HepG2 (cell line): Measurements from ENCODE around the gene HKDC1. TPM values are rescaled to one million over a fixed set of nuclear protein-coding genes. Genes with fewer than 3 reads are reported as not detected.

ENCODE experiments used
- ATAC-seq: fragments of 200-7000 bp; cut with Tn5 transposase; 3 replicates; pipeline ENCODE4 v1.9.1; 2020; ENCODE audit warnings: mild to moderate bottlenecking, moderate library complexity
- BruUV-seq: library from RNA; stranded (reverse); fragments of 400-500 nt; replicated peaks from 2 replicates; lab custom pipeline; 2021; lab: Mats Ljungman, UMichigan
- CTCF ChIA-PET: fragments of 300-600 bp; formaldehyde crosslinking; extraction: SDS; loops from one replicate; lab custom pipeline; 2021; ENCODE audit warnings: low total read pairs, inconsistent platforms, low intra/inter-chr PET ratio; lab: Yijun Ruan, JAX
- POLR2A ChIA-PET: fragments of 350-600 bp; sonication (Branson Sonifier 250); formaldehyde crosslinking; loops from one replicate; lab custom pipeline; 2020; ENCODE audit warnings: antibody characterized with exemption, inconsistent platforms; lab: Yijun Ruan, JAX
- DNase-seq: peaks from one replicate; pipeline ENCODE4 v3.0.0-alpha.2; 2015; ENCODE audit warnings: low spot score
- FAIRE-seq: peaks from 3 replicates; lab custom pipeline; 2011; peaks lifted over from hg19 to GRCh38; lab: Jason Lieb, UNC
- H2AFZ ChIP-seq: one replicate; pipeline ENCODE4 v1.6.1; 2011; ENCODE audit warnings: low read length, inconsistent platforms
- H3K27ac ChIP-seq: fragments of 300-600 bp; 3 replicates; pipeline ENCODE4 v1.8.0; 2011; ENCODE audit warnings: mixed run types, mild to moderate bottlenecking, mixed read lengths, low read length, inconsistent platforms; ENCODE audit not compliant: insufficient read depth; ENCODE audit errors: extremely low read length
- H3K27me3 ChIP-seq, 2 experiments: fragments of 200-600 bp in 1 of 2; 2 replicates in 1 of 2; 3 replicates in 1 of 2; pipeline versions ENCODE4 v1.6.0 to v1.8.0; 2011; ENCODE audit warnings: low read length in 2 of 2, mild to moderate bottlenecking in 2 of 2, moderate library complexity in 2 of 2, inconsistent platforms in 1 of 2; ENCODE audit not compliant: insufficient read depth in 2 of 2, control insufficient read depth in 1 of 2
- H3K36me3 ChIP-seq, 2 experiments: fragments of 200-600 bp in 1 of 2; replicated peaks in 1 of 2; 2 replicates in 1 of 2; 3 replicates in 1 of 2; pipeline versions ENCODE4 v1.5.1 to v1.8.0; 2011; ENCODE audit warnings: low read length in 2 of 2, inconsistent platforms in 1 of 2; ENCODE audit not compliant: insufficient read depth in 2 of 2, control insufficient read depth in 1 of 2
- H3K4me1 ChIP-seq: 2 replicates; pipeline ENCODE4 v1.5.1; 2012; ENCODE audit warnings: low read length, inconsistent platforms; ENCODE audit not compliant: insufficient read depth
- H3K4me2 ChIP-seq: 2 replicates; pipeline ENCODE4 v1.6.0; 2011; ENCODE audit warnings: low read depth, low read length, inconsistent platforms
- H3K4me3 ChIP-seq, 3 experiments: fragments of 200-600 bp in 1 of 3; sonication (generic), shearing (Covaris generic) in 1 of 3; replicated peaks in 1 of 3; 2 replicates each; pipeline ENCODE4 v1.5.1; 2011 to 2016; ENCODE audit warnings: low read length in 3 of 3, inconsistent platforms in 2 of 3, low read depth in 2 of 3, mild to moderate bottlenecking in 2 of 3, control low read depth in 1 of 3, mixed read lengths in 1 of 3; ENCODE audit not compliant: insufficient read depth in 1 of 3
- H3K79me2 ChIP-seq: one replicate; pipeline ENCODE4 v1.6.1; 2011; ENCODE audit warnings: low read length, inconsistent platforms; ENCODE audit not compliant: insufficient read depth
- H3K9ac ChIP-seq: 2 replicates; pipeline ENCODE4 v1.6.0; 2011; ENCODE audit warnings: mild to moderate bottlenecking, low read depth, low read length, inconsistent platforms; ENCODE audit not compliant: insufficient read depth
- H3K9me3 ChIP-seq: 2 replicates; pipeline ENCODE4 v1.5.1; 2012; ENCODE audit warnings: mild to moderate bottlenecking, low read length
- H4K20me1 ChIP-seq: 2 replicates; pipeline ENCODE4 v1.6.0; 2011; ENCODE audit warnings: inconsistent platforms, mild to moderate bottlenecking, low read length, moderate library complexity; ENCODE audit not compliant: insufficient read depth
- ARHGAP35 ChIP-seq: sonication (generic); formaldehyde crosslinking; IDR thresholded peaks from 2 replicates; pipeline ENCODE4 v1.9.0; 2022; ENCODE audit warnings: mild to moderate bottlenecking, inconsistent platforms, moderate library complexity, missing genetic modification reagents, borderline replicate concordance
- CEBPB ChIP-seq: IDR thresholded peaks from 2 replicates; pipeline ENCODE4 v1.6.1; 2011; ENCODE audit warnings: low read depth, low read length, improper control_type of control experiment, borderline replicate concordance
- CREB1 ChIP-seq, 2 experiments: fragments of 450-650 bp in 1 of 2; IDR thresholded peaks; 2 replicates each; pipeline ENCODE4 v1.6.1; 2016 to 2017; ENCODE audit warnings: control low read depth in 1 of 2, mild to moderate bottlenecking in 1 of 2, missing compliant biosample characterization in 1 of 2, missing genetic modification characterization in 1 of 2
- RELA ChIP-seq: sonication (generic); formaldehyde crosslinking; IDR thresholded peaks from 2 replicates; pipeline ENCODE4 v1.4.0; 2020; ENCODE audit warnings: missing genetic modification reagents
- ZMYM4 ChIP-seq: sonication (generic); formaldehyde crosslinking; IDR thresholded peaks from 2 replicates; pipeline ENCODE4 v1.8.1; 2023; ENCODE audit warnings: mild to moderate bottlenecking, missing genetic modification reagents
- ZNF616 ChIP-seq: sonication (generic); formaldehyde crosslinking; IDR thresholded peaks from 2 replicates; pipeline ENCODE4 v1.5.0; 2020; ENCODE audit warnings: low read depth, mild to moderate bottlenecking, missing genetic modification reagents
- WGBS: methylation state at CpG from one replicate; pipeline ENCODE4 v1.1.6; 2017; ENCODE audit warnings: low lambda C conversion rate; 5-methylcytosine and 5-hydroxymethylcytosine counted together
- in situ Hi-C: cut with HindIII; loops from 2 replicates; pipeline ENCODE4 v1.10.0; 2017; ENCODE audit warnings: low pct_unique_long_range_greater_than_20kb; ENCODE audit not compliant: extremely low pct_ligation_motif_present
- intact Hi-C: fragments of 100-400 bp; cut with micrococcal nuclease; formaldehyde crosslinking; loops from one replicate; pipeline ENCODE4 v1.10.0; 2022; ENCODE audit not compliant: unreplicated experiment
- polyA plus RNA-seq, 8 experiments: library from polyadenylated mRNA; depleted of rRNA in 3 of 8; stranded (reverse) in 7 of 8; unstranded in 1 of 8; fragments of >200 nt; fragmentation: Illumina TruSeq in 4 of 8; extraction: Trizol in 4 of 8; gene quantifications; 2 replicates each; pipeline versions ENCODE4 v1.2.1 to v1.2.3, GENCODE V29; 2011 to 2016; ENCODE audit warnings: low read depth in 4 of 8, missing spikeins in 1 of 8, mixed read lengths in 1 of 8; ENCODE audit not compliant: insufficient read depth in 1 of 8
- total RNA-seq, 5 experiments: library from RNA; depleted of rRNA; stranded (reverse); fragments of >200 nt; fragmentation: Illumina TruSeq; extraction: Trizol; gene quantifications; 2 replicates each; pipeline ENCODE4 v1.2.3, GENCODE V29; 2016; ENCODE audit warnings: low read depth in 1 of 5
- TF ChIP-seq, protein P1 (sequence below): fragments of 450-650 bp; IDR thresholded peaks from 2 replicates; pipeline ENCODE4 v1.6.1; 2017; ENCODE audit warnings: mild to moderate bottlenecking
- TF ChIP-seq, protein P2 (sequence below): sonication (generic); formaldehyde crosslinking; IDR thresholded peaks from 2 replicates; pipeline ENCODE4 v1.4.0; 2020; ENCODE audit warnings: missing genetic modification reagents
- TF ChIP-seq, protein P3 (sequence below): sonication (generic); formaldehyde crosslinking; IDR thresholded peaks from 2 replicates; pipeline ENCODE4 v1.8.1; 2023; ENCODE audit warnings: mild to moderate bottlenecking, missing genetic modification reagents
- TF ChIP-seq, protein P4 (sequence below): sonication (generic); formaldehyde crosslinking; IDR thresholded peaks from 2 replicates; pipeline ENCODE4 v1.8.1; 2023; ENCODE audit warnings: missing genetic modification reagents, mild to moderate bottlenecking, borderline replicate concordance
- TF ChIP-seq, protein P5 (sequence below): sonication (generic); formaldehyde crosslinking; IDR thresholded peaks from 2 replicates; pipeline ENCODE4 v1.5.0; 2020; ENCODE audit warnings: missing genetic modification reagents, mild to moderate bottlenecking, borderline replicate concordance

HKDC1 gene
- total and polyA plus RNA-seq, 2 of the 13 experiments (the other 11 are each of a cell fraction or from before 2014, with no cell fraction given): 8.1 to 12.4 TPM

DNA sequence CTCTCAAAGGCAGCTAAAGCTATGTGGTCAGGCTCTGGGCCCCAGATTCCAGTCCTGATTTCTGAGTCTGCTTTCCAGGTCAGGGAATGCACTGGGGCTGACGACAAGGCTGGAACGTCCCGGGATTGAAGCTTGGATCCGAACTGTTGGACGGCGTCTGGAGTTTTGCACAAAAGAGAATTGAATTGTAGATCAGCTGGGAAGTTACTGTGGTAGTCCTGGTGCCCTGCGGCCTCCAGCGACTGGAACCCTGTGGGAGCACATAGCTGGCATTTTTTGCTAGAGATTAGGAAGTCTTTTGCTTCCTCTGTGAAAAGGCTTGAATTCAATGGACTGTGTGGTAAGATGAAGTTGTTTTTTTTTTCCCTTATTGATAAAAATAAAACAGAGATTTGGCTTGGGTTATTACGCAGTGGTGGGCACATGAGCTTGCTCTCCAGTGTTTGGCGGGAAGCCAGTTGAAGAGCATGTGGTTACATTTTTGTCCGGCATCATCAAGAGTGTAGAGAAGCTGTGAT, 58.4 kb downstream of the HKDC1 start, which contains the start of gene HK1:
Gene HK1 (plus strand): TSS at position 51 of the 518 bp plus-strand sequence.
- Histone ChIP-seq H3K9me3 (no peaks in the 10 kb centered on the region), H4K20me1 (no peaks in the 10 kb centered on the region), H3K36me3 (no peaks in the 10 kb centered on the region), H2AFZ (no peak within 1 kb of the TSS), H3K27ac (no peak within 1 kb of the TSS), H3K9ac (no peak within 1 kb of the TSS), H3K79me2 (no peaks in the 10 kb centered on the region), H3K4me3 (no peak within 1 kb of the TSS), H3K4me1 (peaks cover 11% of the 10 kb centered on the region), H3K27me3 (no peaks in the 10 kb centered on the region), H3K4me2 (no peak within 1 kb of the TSS)
- no TSS peak for BruUV-seq
- ATAC-seq (no peak), FAIRE-seq (no peak), DNase-seq (no peak)
- 65% methylated on average over 11 of the region's 11 CpGs for WGBS
- in situ Hi-C loops: no loop called here
- intact Hi-C loops: no loop called here
- ChIA-PET POLR2A (no interaction called here), CTCF (no interaction called here)
- TF ChIP-seq, protein P1, sequence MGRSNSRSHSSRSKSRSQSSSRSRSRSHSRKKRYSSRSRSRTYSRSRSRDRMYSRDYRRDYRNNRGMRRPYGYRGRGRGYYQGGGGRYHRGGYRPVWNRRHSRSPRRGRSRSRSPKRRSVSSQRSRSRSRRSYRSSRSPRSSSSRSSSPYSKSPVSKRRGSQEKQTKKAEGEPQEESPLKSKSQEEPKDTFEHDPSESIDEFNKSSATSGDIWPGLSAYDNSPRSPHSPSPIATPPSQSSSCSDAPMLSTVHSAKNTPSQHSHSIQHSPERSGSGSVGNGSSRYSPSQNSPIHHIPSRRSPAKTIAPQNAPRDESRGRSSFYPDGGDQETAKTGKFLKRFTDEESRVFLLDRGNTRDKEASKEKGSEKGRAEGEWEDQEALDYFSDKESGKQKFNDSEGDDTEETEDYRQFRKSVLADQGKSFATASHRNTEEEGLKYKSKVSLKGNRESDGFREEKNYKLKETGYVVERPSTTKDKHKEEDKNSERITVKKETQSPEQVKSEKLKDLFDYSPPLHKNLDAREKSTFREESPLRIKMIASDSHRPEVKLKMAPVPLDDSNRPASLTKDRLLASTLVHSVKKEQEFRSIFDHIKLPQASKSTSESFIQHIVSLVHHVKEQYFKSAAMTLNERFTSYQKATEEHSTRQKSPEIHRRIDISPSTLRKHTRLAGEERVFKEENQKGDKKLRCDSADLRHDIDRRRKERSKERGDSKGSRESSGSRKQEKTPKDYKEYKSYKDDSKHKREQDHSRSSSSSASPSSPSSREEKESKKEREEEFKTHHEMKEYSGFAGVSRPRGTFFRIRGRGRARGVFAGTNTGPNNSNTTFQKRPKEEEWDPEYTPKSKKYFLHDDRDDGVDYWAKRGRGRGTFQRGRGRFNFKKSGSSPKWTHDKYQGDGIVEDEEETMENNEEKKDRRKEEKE: no peak
- TF ChIP-seq ZMYM4 (CRISPR knock-in tag) (no peak), CEBPB (no peak), ARHGAP35 (CRISPR knock-in tag) (no peak), CREB1 (IDR thresholded peaks at IDR 0.05) (no peak), CREB1 (CRISPR knock-in tag; IDR thresholded peaks at IDR 0.05) (no peak), ZNF616 (CRISPR knock-in tag) (no peak), RELA (CRISPR knock-in tag) (no peak)
- TF ChIP-seq, protein P2, sequence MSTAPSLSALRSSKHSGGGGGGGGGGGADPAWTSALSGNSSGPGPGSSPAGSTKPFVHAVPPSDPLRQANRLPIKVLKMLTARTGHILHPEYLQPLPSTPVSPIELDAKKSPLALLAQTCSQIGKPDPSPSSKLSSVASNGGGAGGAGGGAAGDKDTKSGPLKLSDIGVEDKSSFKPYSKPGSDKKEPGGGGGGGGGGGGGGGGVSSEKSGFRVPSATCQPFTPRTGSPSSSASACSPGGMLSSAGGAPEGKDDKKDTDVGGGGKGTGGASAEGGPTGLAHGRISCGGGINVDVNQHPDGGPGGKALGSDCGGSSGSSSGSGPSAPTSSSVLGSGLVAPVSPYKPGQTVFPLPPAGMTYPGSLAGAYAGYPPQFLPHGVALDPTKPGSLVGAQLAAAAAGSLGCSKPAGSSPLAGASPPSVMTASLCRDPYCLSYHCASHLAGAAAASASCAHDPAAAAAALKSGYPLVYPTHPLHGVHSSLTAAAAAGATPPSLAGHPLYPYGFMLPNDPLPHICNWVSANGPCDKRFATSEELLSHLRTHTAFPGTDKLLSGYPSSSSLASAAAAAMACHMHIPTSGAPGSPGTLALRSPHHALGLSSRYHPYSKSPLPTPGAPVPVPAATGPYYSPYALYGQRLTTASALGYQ (CRISPR knock-in tag): no peak
- TF ChIP-seq, protein P3, sequence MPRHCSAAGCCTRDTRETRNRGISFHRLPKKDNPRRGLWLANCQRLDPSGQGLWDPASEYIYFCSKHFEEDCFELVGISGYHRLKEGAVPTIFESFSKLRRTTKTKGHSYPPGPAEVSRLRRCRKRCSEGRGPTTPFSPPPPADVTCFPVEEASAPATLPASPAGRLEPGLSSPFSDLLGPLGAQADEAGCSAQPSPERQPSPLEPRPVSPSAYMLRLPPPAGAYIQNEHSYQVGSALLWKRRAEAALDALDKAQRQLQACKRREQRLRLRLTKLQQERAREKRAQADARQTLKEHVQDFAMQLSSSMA (CRISPR knock-in tag): no peak
- TF ChIP-seq, protein P4, sequence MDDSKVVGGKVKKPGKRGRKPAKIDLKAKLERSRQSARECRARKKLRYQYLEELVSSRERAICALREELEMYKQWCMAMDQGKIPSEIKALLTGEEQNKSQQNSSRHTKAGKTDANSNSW (CRISPR knock-in tag): no peak
- TF ChIP-seq, protein P5, sequence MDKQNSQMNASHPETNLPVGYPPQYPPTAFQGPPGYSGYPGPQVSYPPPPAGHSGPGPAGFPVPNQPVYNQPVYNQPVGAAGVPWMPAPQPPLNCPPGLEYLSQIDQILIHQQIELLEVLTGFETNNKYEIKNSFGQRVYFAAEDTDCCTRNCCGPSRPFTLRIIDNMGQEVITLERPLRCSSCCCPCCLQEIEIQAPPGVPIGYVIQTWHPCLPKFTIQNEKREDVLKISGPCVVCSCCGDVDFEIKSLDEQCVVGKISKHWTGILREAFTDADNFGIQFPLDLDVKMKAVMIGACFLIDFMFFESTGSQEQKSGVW (CRISPR knock-in tag): no peak
